ENCODE measurements around the gene DENND4A.

The DENND4A gene

GRCh38 chr15:65641768-65642475, 150.2 kb downstream of the DENND4A start:
- no peak for TF ChIP-seq TOX (CRISPR knock-in tag; IDR thresholded peaks at IDR 0.05; ENCODE audit: borderline replicate concordance)
- TF ChIP-seq ZFP30 (CRISPR knock-in tag; IDR thresholded peaks at IDR 0.05), result no peak
- TF ChIP-seq ZNF565 (CRISPR knock-in tag; conservative IDR thresholded peaks at IDR 0.05; ENCODE audit: low read depth), result no peak
- no peak for TF ChIP-seq SNAI2 (CRISPR knock-in tag; IDR thresholded peaks at IDR 0.05)

GRCh38 chr15:65639509-65639908, 152.6 kb downstream of the DENND4A start:
- no peak for ATAC-seq
- TF ChIP-seq PATZ1 (CRISPR knock-in tag; IDR thresholded peaks at IDR 0.05; ENCODE audit: borderline replicate concordance) (no peak), ESRRG (CRISPR knock-in tag; IDR thresholded peaks at IDR 0.05) (no peak), CREB5 (CRISPR knock-in tag; IDR thresholded peaks at IDR 0.05; ENCODE audit: low read depth) (no peak), CSDC2 (CRISPR knock-in tag; IDR thresholded peaks at IDR 0.05) (no peak), ISL1 (CRISPR knock-in tag; IDR thresholded peaks at IDR 0.05) (no peak), POU6F1 (CRISPR knock-in tag; IDR thresholded peaks at IDR 0.05; ENCODE audit: borderline replicate concordance, low read depth) (no peak), ZC3H10 (CRISPR knock-in tag; IDR thresholded peaks at IDR 0.05) (no peak), ZNF70 (CRISPR knock-in tag; IDR thresholded peaks at IDR 0.05) (no peak), BACH2 (CRISPR knock-in tag; IDR thresholded peaks at IDR 0.05; ENCODE audit: borderline replicate concordance) (no peak), ZNF565 (CRISPR knock-in tag; conservative IDR thresholded peaks at IDR 0.05; ENCODE audit: low read depth) (no peak), SNAI2 (CRISPR knock-in tag; IDR thresholded peaks at IDR 0.05) (no peak), GLIS3 (CRISPR knock-in tag; IDR thresholded peaks at IDR 0.05) (no peak), ARNTL (CRISPR knock-in tag; IDR thresholded peaks at IDR 0.05; ENCODE audit: borderline replicate concordance, low read depth) (no peak), PPARA (CRISPR knock-in tag; IDR thresholded peaks at IDR 0.05; ENCODE audit: borderline replicate concordance) (no peak), TSHZ2 (CRISPR knock-in tag; IDR thresholded peaks at IDR 0.05) (no peak)

More at GRCh38 chr15:65641768-65642475, 150.2 kb downstream of the DENND4A start:
- ATAC-seq, result no peak

- peak; percentile 88 for ATAC-seq
- TF ChIP-seq ZNF70 (CRISPR knock-in tag; IDR thresholded peaks at IDR 0.05), result no peak
- TF ChIP-seq OSR1 (CRISPR knock-in tag; IDR thresholded peaks at IDR 0.05), result no peak
- no peak for TF ChIP-seq GLIS3 (CRISPR knock-in tag; IDR thresholded peaks at IDR 0.05)
- TF ChIP-seq ZNF8 (CRISPR knock-in tag; IDR thresholded peaks at IDR 0.05), result no peak
- no peak for TF ChIP-seq PATZ1 (CRISPR knock-in tag; IDR thresholded peaks at IDR 0.05; ENCODE audit: borderline replicate concordance)
- TF ChIP-seq TSHZ2 (CRISPR knock-in tag; IDR thresholded peaks at IDR 0.05), result no peak
- no peak for TF ChIP-seq ZNF565 (CRISPR knock-in tag; conservative IDR thresholded peaks at IDR 0.05; ENCODE audit: low read depth)
- no peak for TF ChIP-seq CSDC2 (CRISPR knock-in tag; IDR thresholded peaks at IDR 0.05)
- TF ChIP-seq ARNTL (CRISPR knock-in tag; IDR thresholded peaks at IDR 0.05; ENCODE audit: borderline replicate concordance, low read depth), result no peak
These were observed 153.4 kb downstream of the DENND4A start for GRCh38 chr15:65638681-65639089.

Data from SK-N-SH treated with all-trans-retinoic acid at 6 μM for 48 hours (cell line).